OCI-LY3 (cell line): ENCODE results near the gene ATP2C2.

ENCODE experiments used
- H2AFZ ChIP-seq: fragments of 200-600, 300-600 bp; shearing (Covaris generic); 2 replicates; pipeline ENCODE4 v1.6.0; 2014; ENCODE audit warnings: antibody characterized with exemption, low read depth, low read length
- H3K27ac ChIP-seq: fragments of 200-600, 300-600 bp; sonication (generic); 2 replicates; pipeline ENCODE4 v1.5.1; 2014; ENCODE audit warnings: mild to moderate bottlenecking, low read length, moderate library complexity, mixed read lengths
- H3K27me3 ChIP-seq: fragments of 200-600, 300-600 bp; sonication (generic); 2 replicates; pipeline ENCODE4 v1.6.1; 2014; ENCODE audit warnings: low read depth, low read length, mixed read lengths
- H3K36me3 ChIP-seq: fragments of 200-600, 300-600 bp; sonication (generic); replicated peaks from 2 replicates; pipeline ENCODE3; 2014; ENCODE audit warnings: low read depth, low read length, mixed read lengths
- H3K4me1 ChIP-seq: fragments of 300-600, 200-600 bp; sonication (generic); 2 replicates; pipeline ENCODE4 v1.6.1; 2014; ENCODE audit warnings: low read length, mixed read lengths
- H3K4me2 ChIP-seq: fragments of 200-600, 300-600 bp; sonication (generic); 2 replicates; pipeline ENCODE4 v1.6.1; 2014; ENCODE audit warnings: low read length, mixed read lengths
- H3K4me3 ChIP-seq: fragments of 300-600, 200-600 bp; sonication (generic); 2 replicates; pipeline ENCODE4 v1.5.1; 2014; ENCODE audit warnings: antibody characterized with exemption, mild to moderate bottlenecking, low read length, moderate library complexity
- H3K79me2 ChIP-seq: fragments of 300-600, 200-600 bp; shearing (Covaris generic); 2 replicates; pipeline ENCODE4 v1.6.1; 2014; ENCODE audit warnings: mild to moderate bottlenecking, low read length, mixed read lengths
- H3K9ac ChIP-seq: fragments of 300-600, 200-600 bp; shearing (Covaris generic); 2 replicates; pipeline ENCODE4 v1.6.0; 2014; ENCODE audit warnings: mild to moderate bottlenecking, low read length, moderate library complexity
- H3K9me3 ChIP-seq: fragments of 200-600, 300-600 bp; shearing (Covaris generic); 2 replicates; pipeline ENCODE4 v1.6.1; 2014; ENCODE audit warnings: low read length, mixed read lengths; ENCODE audit not compliant: insufficient read depth
- H4K20me1 ChIP-seq: fragments of 200-600, 300-600 bp; sonication (generic); 2 replicates; pipeline ENCODE4 v1.6.1; 2016; ENCODE audit warnings: low read length, mixed read lengths; ENCODE audit not compliant: insufficient read depth
- EZH2phosphoT487 ChIP-seq: fragments of 200-600 bp; shearing (Covaris generic); IDR thresholded peaks from 2 replicates; pipeline ENCODE4 v1.6.1; 2018; ENCODE audit warnings: antibody characterized with exemption, mixed run types, low read depth
- TF ChIP-seq, protein P1 (sequence below): fragments of 200-600, 300-600 bp; sonication (generic); IDR thresholded peaks from 2 replicates; pipeline ENCODE4 v1.5.1; 2014; ENCODE audit warnings: antibody characterized with exemption, low read length, low read depth

Gene ATP2C2

DNA sequence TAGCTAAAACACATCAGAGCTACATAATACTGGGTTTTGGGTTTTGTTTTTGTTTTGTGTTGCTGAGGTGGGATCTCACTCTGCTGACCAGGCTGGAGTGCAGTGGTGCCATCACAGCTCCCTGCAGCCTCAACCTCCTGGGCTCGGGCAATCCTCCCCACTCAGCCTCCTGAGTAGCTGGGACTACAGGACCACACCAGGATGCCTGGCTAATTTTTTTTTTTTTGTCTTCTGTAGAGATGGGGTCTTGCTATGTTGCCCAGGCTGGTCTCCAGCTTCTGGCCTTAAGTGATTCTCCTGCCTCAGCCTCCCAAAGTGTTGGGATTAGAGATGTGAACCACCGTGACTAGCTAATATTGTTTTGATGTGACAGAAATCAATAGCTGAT lies 129.9 kb downstream of the ATP2C2 start:
- no peak overlapping the region for H2AFZ ChIP-seq
- H4K20me1 ChIP-seq: no peaks in the 10 kb centered on the region
- H3K4me3 ChIP-seq: no peak overlapping the region
- H3K9me3 ChIP-seq: peaks cover 4% of the 10 kb centered on the region; the same call in 1 of the 2 replicates
- no peak for TF ChIP-seq EZH2phosphoT487
- TF ChIP-seq, protein P1, sequence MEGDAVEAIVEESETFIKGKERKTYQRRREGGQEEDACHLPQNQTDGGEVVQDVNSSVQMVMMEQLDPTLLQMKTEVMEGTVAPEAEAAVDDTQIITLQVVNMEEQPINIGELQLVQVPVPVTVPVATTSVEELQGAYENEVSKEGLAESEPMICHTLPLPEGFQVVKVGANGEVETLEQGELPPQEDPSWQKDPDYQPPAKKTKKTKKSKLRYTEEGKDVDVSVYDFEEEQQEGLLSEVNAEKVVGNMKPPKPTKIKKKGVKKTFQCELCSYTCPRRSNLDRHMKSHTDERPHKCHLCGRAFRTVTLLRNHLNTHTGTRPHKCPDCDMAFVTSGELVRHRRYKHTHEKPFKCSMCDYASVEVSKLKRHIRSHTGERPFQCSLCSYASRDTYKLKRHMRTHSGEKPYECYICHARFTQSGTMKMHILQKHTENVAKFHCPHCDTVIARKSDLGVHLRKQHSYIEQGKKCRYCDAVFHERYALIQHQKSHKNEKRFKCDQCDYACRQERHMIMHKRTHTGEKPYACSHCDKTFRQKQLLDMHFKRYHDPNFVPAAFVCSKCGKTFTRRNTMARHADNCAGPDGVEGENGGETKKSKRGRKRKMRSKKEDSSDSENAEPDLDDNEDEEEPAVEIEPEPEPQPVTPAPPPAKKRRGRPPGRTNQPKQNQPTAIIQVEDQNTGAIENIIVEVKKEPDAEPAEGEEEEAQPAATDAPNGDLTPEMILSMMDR: no peak
- peaks cover 21% of the 10 kb centered on the region for H3K36me3 ChIP-seq
- no peaks in the 10 kb centered on the region for H3K4me1 ChIP-seq
- no peak overlapping the region for H3K4me2 ChIP-seq
- no peak overlapping the region for H3K27ac ChIP-seq
- no peaks in the 10 kb centered on the region for H3K27me3 ChIP-seq
- H3K79me2 ChIP-seq: no peaks in the 10 kb centered on the region
- H3K9ac ChIP-seq: no peak overlapping the region

DNA sequence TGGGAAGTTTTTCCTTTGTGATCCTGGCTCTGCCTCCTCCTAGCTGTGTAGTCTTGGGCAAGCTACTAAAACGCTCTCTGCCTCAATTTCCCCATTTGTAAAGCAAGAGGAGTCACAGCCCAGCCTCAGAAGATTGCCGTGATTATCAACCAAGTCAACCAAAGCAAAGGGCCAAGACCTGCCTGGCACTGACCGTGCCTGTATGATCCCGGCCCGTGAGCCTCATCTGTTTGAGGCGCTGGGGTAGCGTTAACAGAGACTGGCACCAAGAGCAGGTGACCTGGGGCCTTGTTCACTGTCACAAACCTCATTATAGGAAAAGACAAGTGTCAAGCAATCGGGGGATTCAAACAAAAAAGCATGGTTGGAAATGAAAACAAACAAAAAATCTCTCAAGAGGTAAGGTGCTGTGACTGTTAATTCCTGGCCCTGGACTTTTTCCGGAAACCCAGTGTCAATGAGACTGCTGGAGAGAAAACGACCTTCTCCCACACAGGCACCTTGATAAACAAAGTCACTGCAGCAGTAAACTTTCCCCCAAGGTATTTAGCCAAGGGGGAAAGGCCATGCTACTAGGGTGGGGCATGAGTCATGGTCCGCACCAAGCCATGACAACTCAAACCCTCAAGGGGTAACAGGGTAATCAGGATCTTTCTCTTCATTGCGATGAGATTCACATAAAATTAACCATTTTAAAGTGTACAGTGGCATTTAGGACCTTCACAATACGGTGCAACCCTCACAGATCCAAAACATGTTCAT lies 130.7 kb downstream of the ATP2C2 start:
- Histone ChIP-seq H3K27ac (no peak overlapping the region), H2AFZ (no peak overlapping the region), H3K79me2 (0 out of 2 replicates have a peak, but pooled peaks cover 5% of the 10 kb centered on the region), H3K4me3 (no peak overlapping the region), H3K9me3 (no peaks in the 10 kb centered on the region), H3K9ac (no peak overlapping the region), H4K20me1 (no peaks in the 10 kb centered on the region), H3K4me2 (no peak overlapping the region), H3K36me3 (peaks cover 14% of the 10 kb centered on the region), H3K27me3 (no peaks in the 10 kb centered on the region), H3K4me1 (peaks cover 6% of the 10 kb centered on the region)
- TF ChIP-seq EZH2phosphoT487: no peak

DNA sequence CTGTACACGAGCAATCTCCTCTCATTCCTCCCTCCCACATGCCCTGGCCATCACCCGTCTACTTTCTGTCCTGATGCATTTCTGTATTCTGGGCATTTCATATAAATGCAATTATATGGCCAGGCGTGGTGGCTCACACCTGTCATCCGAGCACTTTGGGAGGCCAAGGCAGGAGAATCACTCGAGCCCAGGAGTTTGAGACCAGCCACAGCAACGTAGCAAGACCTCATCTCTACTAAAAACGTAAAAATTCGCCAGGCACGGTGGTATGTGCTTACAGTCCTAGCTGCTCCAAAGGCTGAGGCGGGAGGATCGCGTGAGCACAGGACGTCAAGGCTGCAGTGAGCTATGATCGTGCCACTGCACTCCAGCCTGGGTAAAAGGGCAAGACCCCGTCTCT lies 131.3 kb downstream of the ATP2C2 start:
- Histone ChIP-seq H3K36me3 (peaks cover 8% of the 10 kb centered on the region), H3K27ac (no peak overlapping the region), H3K4me2 (no peak overlapping the region), H3K27me3 (no peaks in the 10 kb centered on the region), H3K4me1 (peaks cover 6% of the 10 kb centered on the region), H3K79me2 (0 out of 2 replicates have a peak, but pooled peaks cover 6% of the 10 kb centered on the region), H2AFZ (no peak overlapping the region), H3K9ac (no peak overlapping the region), H4K20me1 (no peaks in the 10 kb centered on the region), H3K4me3 (no peak overlapping the region), H3K9me3 (no peaks in the 10 kb centered on the region)
- TF ChIP-seq, protein P1: no peak
- TF ChIP-seq EZH2phosphoT487: no peak

DNA sequence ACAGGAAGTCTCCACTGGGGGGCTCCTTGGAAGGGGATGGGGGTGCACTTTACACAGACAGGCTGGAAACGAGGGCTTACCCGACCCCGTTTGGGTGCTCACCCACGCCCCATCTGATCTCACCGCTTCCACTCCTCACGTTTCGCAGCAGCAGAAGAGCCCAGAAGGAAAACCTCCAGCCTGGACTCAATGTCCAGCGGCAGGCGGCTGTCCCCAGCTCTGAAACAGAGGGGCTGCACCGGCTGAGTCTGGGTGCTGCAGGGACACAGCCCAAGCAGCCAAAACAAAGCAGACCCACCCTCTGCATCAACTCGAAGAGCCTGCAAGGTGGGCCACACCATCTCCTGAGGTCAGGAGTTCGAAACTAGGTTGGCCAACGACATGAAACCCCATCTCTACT lies 132.2 kb downstream of the ATP2C2 start:
- H3K9ac ChIP-seq: no peak overlapping the region
- H3K27me3 ChIP-seq: no peaks in the 10 kb centered on the region
- TF ChIP-seq, protein P1: no peak
- TF ChIP-seq EZH2phosphoT487: no peak
- peaks cover 7% of the 10 kb centered on the region for H3K4me1 ChIP-seq
- H3K4me3 ChIP-seq: no peak overlapping the region
- no peaks in the 10 kb centered on the region for H4K20me1 ChIP-seq
- H3K36me3 ChIP-seq: peaks cover 2% of the 10 kb centered on the region
- H3K79me2 ChIP-seq: peaks cover 14% of the 10 kb centered on the region; the same call in 1 of the 2 replicates
- H3K27ac ChIP-seq: no peak overlapping the region
- no peak overlapping the region for H3K4me2 ChIP-seq
- H2AFZ ChIP-seq: no peak overlapping the region
- no peaks in the 10 kb centered on the region for H3K9me3 ChIP-seq
